ENCODE measurements around the gene PIWIL1.

PIWIL1 gene

GRCh38 chr12:130405332-130405731 is 67.6 kb downstream of the PIWIL1 start:
- no peak for TF ChIP-seq CTCF (IDR thresholded peaks at IDR 0.05; ENCODE audit: low read depth, low read length, missing control alignments)
- no peak for DNase-seq (ENCODE audit: low read depth)
- H3K4me3 ChIP-seq (ENCODE audit: low read depth, low read length) = no peak overlapping the region

GRCh38 chr12:130412384-130412783 is 74.7 kb downstream of the PIWIL1 start:
- DNase-seq (ENCODE audit: low read depth) = no peak
- no peak for TF ChIP-seq CTCF (IDR thresholded peaks at IDR 0.05; ENCODE audit: low read depth, low read length, missing control alignments)
- H3K4me3 ChIP-seq (ENCODE audit: low read depth, low read length) = no peak overlapping the region

- no peak for TF ChIP-seq CTCF (IDR thresholded peaks at IDR 0.05; ENCODE audit: low read depth, low read length, missing control alignments)
- H3K4me3 ChIP-seq (ENCODE audit: low read depth, low read length) = no peak overlapping the region
- DNase-seq (ENCODE audit: low read depth) = no peak
These were observed 76.2 kb downstream of the PIWIL1 start for GRCh38 chr12:130413909-130414308.

GRCh38 chr12:130414381-130414780 is 76.7 kb downstream of the PIWIL1 start:
- H3K4me3 ChIP-seq (ENCODE audit: low read depth, low read length) = no peak overlapping the region
- no peak for DNase-seq (ENCODE audit: low read depth)
- TF ChIP-seq CTCF (IDR thresholded peaks at IDR 0.05; ENCODE audit: low read depth, low read length, missing control alignments) = no peak

GRCh38 chr12:130418251-130418650 is 80.6 kb downstream of the PIWIL1 start:
- no peak for DNase-seq (ENCODE audit: low read depth)
- H3K4me3 ChIP-seq (ENCODE audit: low read depth, low read length) = no peak overlapping the region
- TF ChIP-seq CTCF (IDR thresholded peaks at IDR 0.05; ENCODE audit: low read depth, low read length, missing control alignments) = no peak

- no peak for TF ChIP-seq CTCF (IDR thresholded peaks at IDR 0.05; ENCODE audit: low read depth, low read length, missing control alignments)
- no peak for DNase-seq (ENCODE audit: low read depth)
- H3K4me3 ChIP-seq (ENCODE audit: low read depth, low read length) = no peak overlapping the region
These were observed 81.4 kb downstream of the PIWIL1 start for GRCh38 chr12:130419116-130419515.

- DNase-seq (ENCODE audit: low read depth) = no peak
- no peak overlapping the region for H3K4me3 ChIP-seq (ENCODE audit: low read depth, low read length)
- no peak for TF ChIP-seq CTCF (IDR thresholded peaks at IDR 0.05; ENCODE audit: low read depth, low read length, missing control alignments)
These were observed 82.4 kb downstream of the PIWIL1 start for GRCh38 chr12:130420071-130420470.

Data from GM12864 (cell line).